Stomach (tissue), 9 donors: ENCODE results near the gene NAP1L4. TPM values are rescaled to one million over a fixed set of nuclear protein-coding genes. Genes with fewer than 3 reads are reported as not detected.

ENCODE experiments used
- DNase-seq, 2 donors: peaks; one replicate each; pipeline versions ENCODE4 v3.0.0 to v3.0.0-alpha.2; 2013 to 2019
- H3K27ac ChIP-seq, 5 donors: fragments of 200-600 bp in 4 of 5; sonication (generic) in 4 of 5; one replicate each; pipeline ENCODE4 v1.5.1; 2013 to 2019; ENCODE audit warnings: mild to moderate bottlenecking in 1 of 5, moderate library complexity in 1 of 5
- H3K27me3 ChIP-seq, 3 donors: fragments of 200-600 bp; sonication (generic); one replicate each; pipeline ENCODE4 v1.5.1; 2017 to 2019; ENCODE audit warnings: mixed run types in 1 of 3
- H3K36me3 ChIP-seq, 4 donors: fragments of 200-600 bp; sonication (generic); 1 replicate in 3 of 4; 2 replicates in 1 of 4; pipeline ENCODE4 v1.5.1; 2016 to 2019
- H3K4me1 ChIP-seq, 4 donors: fragments of 200-600 bp; sonication (generic); one replicate each; pipeline ENCODE4 v1.5.1; 2016 to 2019
- H3K4me3 ChIP-seq, 4 donors: fragments of 200-600 bp; sonication (generic) in 3 of 4; one replicate each; pipeline ENCODE4 v1.5.1; 2016 to 2019; ENCODE audit warnings: mild to moderate bottlenecking in 1 of 4
- H3K9me3 ChIP-seq, 4 donors: fragments of 200-600 bp; sonication (generic); one replicate each; pipeline ENCODE4 v1.5.1; 2016 to 2019
- EP300 ChIP-seq: sonication (generic); formaldehyde crosslinking; IDR thresholded peaks from one replicate; pipeline ENCODE4 v1.6.1; 2017; ENCODE audit warnings: antibody characterized with exemption
- POLR2A ChIP-seq, 4 donors: fragments of 450-650 bp; IDR thresholded peaks; one replicate each; pipeline ENCODE4 v1.6.1; 2016; ENCODE audit warnings: antibody characterized with exemption in 4 of 4, control low read depth in 2 of 4, mild to moderate bottlenecking in 1 of 4, moderate library complexity in 1 of 4
- POLR2AphosphoS5 ChIP-seq, 3 donors: sonication (generic); formaldehyde crosslinking; IDR thresholded peaks; one replicate each; pipeline ENCODE4 v1.6.1; 2016; ENCODE audit warnings: antibody characterized with exemption in 3 of 3
- WGBS, 5 donors: extraction: QIAGEN DNeasy Blood & Tissue Kit in 3 of 5; methylation state at CpG; one replicate each; pipeline versions ENCODE4 v1.1.5 to v1.1.7; 2013 to 2018; 5-methylcytosine and 5-hydroxymethylcytosine counted together
- intact Hi-C: fragments of 100-400 bp; cut with DNase I; formaldehyde crosslinking; loops from one replicate; pipeline ENCODE4 v1.15.1; 2023; ENCODE audit warnings: low total_unique reads
- polyA plus RNA-seq, 3 donors: library from polyadenylated mRNA; stranded (reverse); fragments of 200-250 nt; gene quantifications; one replicate each; pipeline ENCODE4 v1.2.3, GENCODE V29; 2013
- total RNA-seq, 5 donors: library from RNA; depleted of rRNA; stranded (reverse); fragments of >200 nt; gene quantifications; one replicate each; pipeline versions ENCODE4 v1.1.0 to v1.2.3, GENCODE V29; 2014 to 2016
- TF ChIP-seq, protein P1 (sequence below), 7 experiments: fragments of 450-650 bp in 4 of 7; fragments of 200-600 bp in 3 of 7; sonication (generic) in 3 of 7; IDR thresholded peaks; one replicate each; pipeline ENCODE4 v1.5.1; 2016 to 2019; ENCODE audit warnings: antibody characterized with exemption in 7 of 7, control low read depth in 2 of 7, mild to moderate bottlenecking in 1 of 7
- donor health status: healthy with polysubstance abuse.
- donor health status: Bipolar disorder and iron deficiency.
- donor health status: healthy.

NAP1L4 gene
- total and polyA plus RNA-seq, 8 donors = 61.3 to 438 (median 121) TPM

DNA sequence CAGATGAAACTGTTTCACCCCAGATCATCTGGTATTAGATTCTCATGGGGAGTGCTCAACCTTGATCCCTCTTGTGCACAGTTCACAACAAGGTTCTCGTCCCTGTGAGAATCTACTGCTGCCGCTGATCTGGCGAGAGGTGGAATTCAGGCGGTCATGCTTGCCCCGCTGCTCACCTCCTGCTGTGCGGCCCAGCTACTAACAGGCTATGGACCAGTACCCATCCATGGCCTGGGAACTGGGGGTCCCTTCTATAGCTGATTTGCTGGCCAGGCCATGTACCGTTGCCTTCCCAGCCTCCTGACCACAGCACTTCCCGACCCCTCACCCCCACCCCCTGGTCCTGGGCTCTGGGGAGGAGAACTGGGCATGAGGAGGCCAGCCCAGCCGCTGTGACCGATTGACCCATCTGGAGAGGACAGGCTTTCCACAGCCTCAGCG, 65.5 kb downstream of the NAP1L4 start:
- H3K4me3 ChIP-seq = no peak overlapping the region
- H3K27ac ChIP-seq = no peak overlapping the region
- no peak for DNase-seq
- peaks cover 28 to 61% (median 47%) of the 10 kb centered on the region in 4 donors for H3K4me1 ChIP-seq
- 89 to 95% (median 93%) methylated on average over 9 to 11 of the region's 11 CpGs for WGBS, 5 donors
- peaks cover 0 to 53% (median 12%) of the 10 kb centered on the region in 3 donors for H3K27me3 ChIP-seq
- no peaks in the 10 kb centered on the region for H3K9me3 ChIP-seq
- TF ChIP-seq EP300 (no peak), POLR2A (IDR thresholded peaks at IDR 0.05) (no peak), POLR2AphosphoS5 (IDR thresholded peaks at IDR 0.05) (no peak)
- TF ChIP-seq, protein P1, sequence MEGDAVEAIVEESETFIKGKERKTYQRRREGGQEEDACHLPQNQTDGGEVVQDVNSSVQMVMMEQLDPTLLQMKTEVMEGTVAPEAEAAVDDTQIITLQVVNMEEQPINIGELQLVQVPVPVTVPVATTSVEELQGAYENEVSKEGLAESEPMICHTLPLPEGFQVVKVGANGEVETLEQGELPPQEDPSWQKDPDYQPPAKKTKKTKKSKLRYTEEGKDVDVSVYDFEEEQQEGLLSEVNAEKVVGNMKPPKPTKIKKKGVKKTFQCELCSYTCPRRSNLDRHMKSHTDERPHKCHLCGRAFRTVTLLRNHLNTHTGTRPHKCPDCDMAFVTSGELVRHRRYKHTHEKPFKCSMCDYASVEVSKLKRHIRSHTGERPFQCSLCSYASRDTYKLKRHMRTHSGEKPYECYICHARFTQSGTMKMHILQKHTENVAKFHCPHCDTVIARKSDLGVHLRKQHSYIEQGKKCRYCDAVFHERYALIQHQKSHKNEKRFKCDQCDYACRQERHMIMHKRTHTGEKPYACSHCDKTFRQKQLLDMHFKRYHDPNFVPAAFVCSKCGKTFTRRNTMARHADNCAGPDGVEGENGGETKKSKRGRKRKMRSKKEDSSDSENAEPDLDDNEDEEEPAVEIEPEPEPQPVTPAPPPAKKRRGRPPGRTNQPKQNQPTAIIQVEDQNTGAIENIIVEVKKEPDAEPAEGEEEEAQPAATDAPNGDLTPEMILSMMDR (IDR thresholded peaks at IDR 0.05) = no peak
- H3K36me3 ChIP-seq = no peaks in the 10 kb centered on the region
- intact Hi-C loops = no loop called here

DNA sequence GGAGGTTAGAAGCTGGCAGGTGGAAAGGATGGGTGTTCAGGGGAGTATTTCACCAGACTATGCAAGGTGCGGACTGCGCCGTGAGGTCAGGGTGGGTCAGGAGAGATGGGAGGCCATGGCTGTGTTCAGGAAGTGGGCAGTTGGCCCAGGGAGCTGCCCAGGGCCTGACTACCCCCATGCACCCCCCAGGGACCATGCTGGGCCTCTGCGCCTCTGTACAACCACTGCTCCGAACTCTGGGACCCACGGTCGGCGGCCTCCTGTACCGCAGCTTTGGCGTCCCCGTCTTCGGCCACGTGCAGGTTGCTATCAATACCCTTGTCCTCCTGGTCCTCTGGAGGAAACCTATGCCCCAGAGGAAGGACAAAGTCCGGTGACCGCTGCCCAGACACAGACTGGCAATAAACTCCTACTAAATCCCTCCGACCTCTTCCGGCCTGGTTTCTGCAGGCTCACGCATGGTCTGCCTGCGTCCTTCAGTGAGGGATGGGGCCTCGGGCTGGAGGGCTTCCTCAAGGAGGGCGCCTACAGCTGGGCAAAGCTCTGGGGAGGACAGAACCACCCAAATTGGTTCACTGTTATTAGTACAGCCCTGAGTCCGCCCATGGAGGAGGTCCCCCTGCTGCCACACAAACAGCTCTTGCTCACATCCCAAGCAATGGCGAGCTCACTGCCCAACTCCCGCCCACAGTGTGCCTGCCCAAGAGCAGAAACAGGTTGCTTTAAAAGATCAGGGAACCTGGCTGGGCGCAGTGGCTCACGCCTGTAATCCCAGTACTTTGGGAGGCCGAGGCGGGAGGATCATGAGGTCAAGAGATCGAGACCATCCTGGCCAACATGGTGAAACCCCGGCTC, 67.1 kb downstream of the NAP1L4 start:
- Histone ChIP-seq H3K27me3 (peaks cover 0 to 39% (median 12%) of the 10 kb centered on the region in 3 donors), H3K36me3 (no peaks in the 10 kb centered on the region), H3K4me1 (peaks cover 23 to 47% (median 38%) of the 10 kb centered on the region in 4 donors), H3K9me3 (no peaks in the 10 kb centered on the region), H3K27ac (peak overlapping the region in 3 of 5 donors; percentile 8 to 42 (median 18)), H3K4me3 (no peak overlapping the region)
- intact Hi-C loops = no loop called here
- no peak for TF ChIP-seq POLR2AphosphoS5 (IDR thresholded peaks at IDR 0.05)
- TF ChIP-seq, protein P1 (IDR thresholded peaks at IDR 0.05) = no peak
- TF ChIP-seq POLR2A (IDR thresholded peaks at IDR 0.05) = no peak
- no peak for TF ChIP-seq EP300
- no peak for DNase-seq
- WGBS, 5 donors = 83 to 89% (median 85%) methylated on average over 16 to 30 of the region's 30 CpGs

DNA sequence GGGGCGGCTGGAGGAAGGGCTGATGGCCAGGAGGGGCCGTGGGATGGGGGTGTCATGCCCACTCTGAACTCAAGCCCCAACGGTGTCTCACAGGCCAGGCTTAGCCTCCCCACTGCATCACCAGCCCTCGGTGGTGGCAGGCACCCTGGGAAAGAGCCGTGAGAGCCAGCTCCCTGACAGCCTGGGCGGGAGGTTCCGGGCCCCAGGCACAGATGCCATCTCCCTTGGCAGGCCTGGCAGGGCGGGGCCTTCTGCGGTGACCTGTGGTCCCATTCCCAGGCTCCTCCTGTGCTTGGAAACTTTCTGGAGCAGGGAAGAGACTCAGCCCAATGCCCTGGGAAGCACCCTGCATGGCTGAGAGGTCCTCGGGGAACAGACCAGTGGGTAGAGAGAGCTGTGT, 67.7 kb downstream of the NAP1L4 start:
- TF ChIP-seq EP300 (no peak), POLR2A (IDR thresholded peaks at IDR 0.05) (no peak), POLR2AphosphoS5 (IDR thresholded peaks at IDR 0.05) (peak in 1 of 3 donors; percentile 27)
- TF ChIP-seq, protein P1 (IDR thresholded peaks at IDR 0.05) = no peak
- no peaks in the 10 kb centered on the region for H3K9me3 ChIP-seq
- H3K4me3 ChIP-seq = no peak overlapping the region
- DNase-seq = peak in 1 of 2 donors; percentile 77
- intact Hi-C loops = no loop called here
- WGBS, 5 donors = 41 to 88% (median 60%) methylated on average over 7 to 10 of the region's 10 CpGs
- peak overlapping the region in 3 of 5 donors; percentile 8 to 42 (median 18) for H3K27ac ChIP-seq
- H3K4me1 ChIP-seq = peaks cover 17 to 41% (median 31%) of the 10 kb centered on the region in 4 donors
- no peaks in the 10 kb centered on the region for H3K36me3 ChIP-seq
- peaks cover 0 to 32% (median 10%) of the 10 kb centered on the region in 3 donors for H3K27me3 ChIP-seq

DNA sequence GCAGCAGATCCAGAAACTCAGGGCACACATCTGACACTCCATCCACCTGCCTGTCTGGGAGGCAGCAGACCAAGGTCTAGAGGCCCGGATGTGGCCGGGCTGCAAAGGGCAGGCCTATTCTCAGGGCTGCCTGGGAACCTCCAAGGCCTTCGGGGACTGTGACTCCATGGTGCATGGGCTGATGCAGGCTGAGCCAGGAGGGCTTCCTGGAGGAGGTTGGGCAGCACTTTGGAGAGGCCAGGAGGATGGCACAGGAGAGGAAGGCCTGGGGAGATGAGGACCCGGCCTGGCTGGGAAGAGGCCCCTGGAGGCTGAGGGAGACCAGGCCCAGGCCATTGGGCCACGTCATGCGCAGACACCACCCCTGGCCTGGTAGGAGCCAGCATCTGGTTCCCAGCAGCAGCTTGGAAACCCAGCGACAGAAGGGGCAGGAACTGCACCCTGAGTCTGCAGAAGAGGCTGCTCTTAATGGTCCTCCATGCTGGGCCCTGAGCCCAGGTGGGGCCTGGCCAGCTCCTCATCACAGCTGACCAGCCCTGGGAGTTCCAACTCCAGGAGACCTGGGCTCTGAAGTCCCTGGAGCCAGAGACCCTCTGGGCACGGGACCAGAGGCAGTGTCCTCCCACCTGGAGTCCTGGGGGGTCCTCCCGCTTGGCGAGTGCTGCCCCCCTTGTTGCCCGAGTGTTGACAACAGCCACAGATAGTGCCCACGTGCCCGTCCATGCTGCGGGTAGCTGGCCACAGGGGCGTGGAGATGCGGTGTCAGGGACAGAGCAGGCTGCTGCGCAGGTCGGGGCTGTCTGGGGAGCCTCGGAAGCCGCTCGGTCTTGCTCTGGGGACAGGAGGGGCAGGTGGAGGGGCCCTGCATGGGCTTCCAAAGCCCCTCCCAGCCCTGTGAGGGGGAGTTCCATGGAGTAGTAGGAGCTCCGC, 68.4 kb downstream of the NAP1L4 start:
- no peak overlapping the region for H3K4me3 ChIP-seq
- WGBS, 5 donors = 69 to 92% (median 81%) methylated on average over 8 to 22 of the region's 22 CpGs
- TF ChIP-seq POLR2A (IDR thresholded peaks at IDR 0.05) = no peak
- TF ChIP-seq EP300 = no peak
- TF ChIP-seq, protein P1 (IDR thresholded peaks at IDR 0.05) = no peak
- TF ChIP-seq POLR2AphosphoS5 (IDR thresholded peaks at IDR 0.05) = no peak
- DNase-seq = no peak
- H3K9me3 ChIP-seq = no peaks in the 10 kb centered on the region
- peaks cover 0 to 25% (median 4%) of the 10 kb centered on the region in 3 donors for H3K27me3 ChIP-seq
- H3K36me3 ChIP-seq = no peaks in the 10 kb centered on the region
- intact Hi-C loops = no loop called here
- H3K4me1 ChIP-seq = peaks cover 10 to 34% (median 24%) of the 10 kb centered on the region in 4 donors
- peak overlapping the region in 1 of 5 donors; percentile 24 for H3K27ac ChIP-seq
